DND-41 (cell line): ENCODE data around the gene COX5A.
"Not testable (repeated sequence)": the region's sequence is repeated elsewhere in the genome, so short reads cannot be mapped to it uniquely, and the experiment has no call there.

Experiments
- ATAC-seq: fragments of 200-7000 bp; cut with Tn5 transposase; 3 replicates; pipeline ENCODE4 v1.9.1; 2021; ENCODE audit warnings: low read depth; ENCODE audit not compliant: insufficient read depth
- DNase-seq: peaks from one replicate; pipeline ENCODE4 v3.0.0-alpha.2; 2020
- H2AFZ ChIP-seq: 2 replicates; pipeline ENCODE4 v1.6.0; 2012; ENCODE audit warnings: low read depth, low read length
- H3K27ac ChIP-seq: 2 replicates; pipeline ENCODE4 v1.5.1; 2012; ENCODE audit warnings: low read length, inconsistent platforms
- H3K27me3 ChIP-seq: fragments of 200-600 bp; sonication (generic); 2 replicates; pipeline ENCODE4 v1.6.0; 2012; ENCODE audit warnings: low read length, mild to moderate bottlenecking, inconsistent platforms; ENCODE audit not compliant: insufficient read depth, poor library complexity
- H3K36me3 ChIP-seq: 2 replicates; pipeline ENCODE4 v1.5.1; 2012; ENCODE audit warnings: low read length, inconsistent platforms; ENCODE audit not compliant: insufficient read depth
- H3K4me1 ChIP-seq: 2 replicates; pipeline ENCODE4 v1.5.1; 2012; ENCODE audit warnings: mild to moderate bottlenecking, low read length; ENCODE audit not compliant: insufficient read depth
- H3K4me2 ChIP-seq: 2 replicates; pipeline ENCODE4 v1.6.0; 2012; ENCODE audit warnings: mild to moderate bottlenecking, moderate library complexity, low read length, inconsistent platforms; ENCODE audit not compliant: insufficient read depth
- H3K4me3 ChIP-seq, 2 experiments: fragments of 200-600 bp in 1 of 2; shearing (Covaris generic) in 1 of 2; 2 replicates each; pipeline ENCODE4 v1.5.1; 2012 to 2016; ENCODE audit warnings: inconsistent platforms in 2 of 2, low read length in 2 of 2, mild to moderate bottlenecking in 2 of 2, low read depth in 1 of 2, moderate library complexity in 1 of 2
- H3K79me2 ChIP-seq: 2 replicates; pipeline ENCODE4 v1.6.0; 2012; ENCODE audit warnings: low read length, inconsistent platforms; ENCODE audit not compliant: insufficient read depth
- H3K9ac ChIP-seq: 2 replicates; pipeline ENCODE4 v1.6.0; 2012; ENCODE audit warnings: low read depth, mild to moderate bottlenecking, inconsistent platforms, low read length, moderate library complexity
- H3K9me3 ChIP-seq: 2 replicates; pipeline ENCODE4 v1.5.1; 2012; ENCODE audit warnings: low read length, moderate library complexity, mild to moderate bottlenecking, inconsistent platforms; ENCODE audit not compliant: insufficient read depth, severe bottlenecking
- H4K20me1 ChIP-seq: 2 replicates; pipeline ENCODE4 v1.6.0; 2012; ENCODE audit warnings: low read length; ENCODE audit not compliant: insufficient read depth
- EZH2 ChIP-seq: IDR thresholded peaks from 3 replicates; pipeline ENCODE4 v1.6.1; 2012; ENCODE audit warnings: borderline replicate concordance, low read depth, mild to moderate bottlenecking, moderate library complexity, low read length, inconsistent platforms; ENCODE audit not compliant: severe bottlenecking
- TF ChIP-seq, protein P1 (sequence below): IDR thresholded peaks from 2 replicates; pipeline ENCODE4 v1.5.1; 2012; ENCODE audit warnings: borderline replicate concordance, low read length, moderate library complexity, mild to moderate bottlenecking; ENCODE audit not compliant: poor library complexity, severe bottlenecking; ENCODE audit errors: extremely low read depth

COX5A gene

GRCh38 chr15:74917676-74918075 is 20.2 kb downstream of the COX5A start:
- DNase-seq (no peak), ATAC-seq (no peak)
- H3K4me3 ChIP-seq: no peak overlapping the region
- H3K79me2 ChIP-seq: no peaks in the 10 kb centered on the region
- H3K27me3 ChIP-seq: no peaks in the 10 kb centered on the region
- no peak overlapping the region for H3K27ac ChIP-seq
- H2AFZ ChIP-seq: no peak overlapping the region
- no peaks in the 10 kb centered on the region for H3K4me1 ChIP-seq
- no peak overlapping the region for H3K4me2 ChIP-seq
- H4K20me1 ChIP-seq: no peaks in the 10 kb centered on the region
- peaks cover 56% of the 10 kb centered on the region for H3K36me3 ChIP-seq
- no peak overlapping the region for H3K9ac ChIP-seq
- no peaks in the 10 kb centered on the region for H3K9me3 ChIP-seq
- TF ChIP-seq EZH2: no peak
- TF ChIP-seq, protein P1, sequence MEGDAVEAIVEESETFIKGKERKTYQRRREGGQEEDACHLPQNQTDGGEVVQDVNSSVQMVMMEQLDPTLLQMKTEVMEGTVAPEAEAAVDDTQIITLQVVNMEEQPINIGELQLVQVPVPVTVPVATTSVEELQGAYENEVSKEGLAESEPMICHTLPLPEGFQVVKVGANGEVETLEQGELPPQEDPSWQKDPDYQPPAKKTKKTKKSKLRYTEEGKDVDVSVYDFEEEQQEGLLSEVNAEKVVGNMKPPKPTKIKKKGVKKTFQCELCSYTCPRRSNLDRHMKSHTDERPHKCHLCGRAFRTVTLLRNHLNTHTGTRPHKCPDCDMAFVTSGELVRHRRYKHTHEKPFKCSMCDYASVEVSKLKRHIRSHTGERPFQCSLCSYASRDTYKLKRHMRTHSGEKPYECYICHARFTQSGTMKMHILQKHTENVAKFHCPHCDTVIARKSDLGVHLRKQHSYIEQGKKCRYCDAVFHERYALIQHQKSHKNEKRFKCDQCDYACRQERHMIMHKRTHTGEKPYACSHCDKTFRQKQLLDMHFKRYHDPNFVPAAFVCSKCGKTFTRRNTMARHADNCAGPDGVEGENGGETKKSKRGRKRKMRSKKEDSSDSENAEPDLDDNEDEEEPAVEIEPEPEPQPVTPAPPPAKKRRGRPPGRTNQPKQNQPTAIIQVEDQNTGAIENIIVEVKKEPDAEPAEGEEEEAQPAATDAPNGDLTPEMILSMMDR: no peak

DNA sequence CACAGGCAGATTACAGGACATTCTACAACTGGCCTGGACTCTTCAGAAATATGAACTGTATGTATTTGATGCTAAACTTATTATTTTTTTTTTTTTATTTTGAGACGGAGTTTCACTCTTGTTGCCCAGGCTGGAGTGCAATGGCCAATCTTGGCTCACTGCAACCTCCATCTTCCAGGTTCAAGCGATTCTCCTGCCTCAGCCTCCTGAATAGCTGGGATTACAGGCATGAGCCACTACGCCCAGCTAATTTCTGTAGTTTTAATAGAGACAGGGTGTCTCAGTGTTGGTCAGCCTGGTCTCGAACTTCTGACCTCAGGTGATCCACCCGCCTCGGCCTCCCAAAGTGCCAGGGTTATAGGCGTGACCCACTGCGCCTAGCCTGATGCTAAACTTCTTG is 24.1 kb downstream of the COX5A start:
- not testable (repeated sequence) for ATAC-seq, H3K4me1 ChIP-seq, H3K4me2 ChIP-seq, H2AFZ ChIP-seq, H3K27ac ChIP-seq, DNase-seq, H3K9me3 ChIP-seq, H3K27me3 ChIP-seq, H4K20me1 ChIP-seq, H3K4me3 ChIP-seq, H3K79me2 ChIP-seq, H3K9ac ChIP-seq
- H3K36me3 ChIP-seq: peaks cover 29% of the 10 kb centered on the region

GRCh38 chr15:74913041-74913440 is 24.8 kb downstream of the COX5A start:
- no peak overlapping the region for H3K9ac ChIP-seq
- no peak overlapping the region for H3K27ac ChIP-seq
- no peak overlapping the region for H3K4me2 ChIP-seq
- H4K20me1 ChIP-seq: no peaks in the 10 kb centered on the region
- H3K9me3 ChIP-seq: no peaks in the 10 kb centered on the region
- ATAC-seq (no peak), DNase-seq (no peak)
- peaks cover 23% of the 10 kb centered on the region for H3K36me3 ChIP-seq
- H3K79me2 ChIP-seq: no peaks in the 10 kb centered on the region
- no peak overlapping the region for H2AFZ ChIP-seq
- no peaks in the 10 kb centered on the region for H3K4me1 ChIP-seq
- no peak for TF ChIP-seq EZH2
- TF ChIP-seq, protein P1: no peak
- no peak overlapping the region for H3K4me3 ChIP-seq
- H3K27me3 ChIP-seq: no peaks in the 10 kb centered on the region

- no peak overlapping the region for H3K4me2 ChIP-seq
- no peak for ATAC-seq
- peaks cover 24% of the 10 kb centered on the region for H3K4me1 ChIP-seq
- no peaks in the 10 kb centered on the region for H3K9me3 ChIP-seq
- no peak overlapping the region for H3K9ac ChIP-seq
- no peak for DNase-seq
- no peaks in the 10 kb centered on the region for H4K20me1 ChIP-seq
- no peak for TF ChIP-seq EZH2
- TF ChIP-seq, protein P1: no peak
- H3K4me3 ChIP-seq: no peak overlapping the region
- H2AFZ ChIP-seq: no peak overlapping the region
- H3K79me2 ChIP-seq: peaks cover 22% of the 10 kb centered on the region
- H3K27ac ChIP-seq: no peak overlapping the region
- no peaks in the 10 kb centered on the region for H3K27me3 ChIP-seq
- H3K36me3 ChIP-seq: peaks cover 16% of the 10 kb centered on the region
Observed at GRCh38 chr15:74908635-74909034, 29.2 kb downstream of the COX5A start.
